SU-DHL-6 (cell line): ENCODE results near the gene OR2A25.

Experiments used
- EZH2phosphoT487 ChIP-seq: fragments of 200-600 bp; sonication (generic), shearing (Covaris generic); conservative IDR thresholded peaks from 2 replicates; pipeline ENCODE4 v1.6.1; 2018; ENCODE audit warnings: mild to moderate bottlenecking, antibody characterized with exemption, low read length, moderate library complexity, mixed read lengths
- TF ChIP-seq, protein P1 (sequence below): fragments of 200-600 bp; sonication (generic); IDR thresholded peaks from one replicate; pipeline ENCODE4 v1.5.1; 2017; ENCODE audit warnings: antibody characterized with exemption, mild to moderate bottlenecking, low read length, moderate library complexity; ENCODE audit not compliant: insufficient read depth, poor library complexity, severe bottlenecking

DNA sequence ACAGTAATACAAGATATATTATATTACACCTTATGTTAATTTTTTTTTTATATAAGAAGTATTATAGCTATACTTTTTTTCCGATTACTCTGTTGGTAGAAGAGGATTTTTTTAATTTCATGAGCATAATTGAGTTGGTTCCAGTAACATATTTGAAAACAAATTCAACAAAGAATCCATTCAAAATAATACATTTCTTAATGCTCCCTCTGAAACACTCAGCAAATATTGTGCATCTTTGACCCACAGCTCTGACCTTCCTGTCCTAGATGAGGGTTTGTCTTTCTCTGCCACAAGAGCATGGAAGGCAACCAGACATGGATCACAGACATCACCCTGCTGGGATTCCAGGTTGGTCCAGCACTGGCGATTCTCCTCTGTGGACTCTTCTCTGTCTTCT is 39.7 kb downstream of the OR2A25 start, which contains the start of gene OR2A2:
- TF ChIP-seq, protein P1, sequence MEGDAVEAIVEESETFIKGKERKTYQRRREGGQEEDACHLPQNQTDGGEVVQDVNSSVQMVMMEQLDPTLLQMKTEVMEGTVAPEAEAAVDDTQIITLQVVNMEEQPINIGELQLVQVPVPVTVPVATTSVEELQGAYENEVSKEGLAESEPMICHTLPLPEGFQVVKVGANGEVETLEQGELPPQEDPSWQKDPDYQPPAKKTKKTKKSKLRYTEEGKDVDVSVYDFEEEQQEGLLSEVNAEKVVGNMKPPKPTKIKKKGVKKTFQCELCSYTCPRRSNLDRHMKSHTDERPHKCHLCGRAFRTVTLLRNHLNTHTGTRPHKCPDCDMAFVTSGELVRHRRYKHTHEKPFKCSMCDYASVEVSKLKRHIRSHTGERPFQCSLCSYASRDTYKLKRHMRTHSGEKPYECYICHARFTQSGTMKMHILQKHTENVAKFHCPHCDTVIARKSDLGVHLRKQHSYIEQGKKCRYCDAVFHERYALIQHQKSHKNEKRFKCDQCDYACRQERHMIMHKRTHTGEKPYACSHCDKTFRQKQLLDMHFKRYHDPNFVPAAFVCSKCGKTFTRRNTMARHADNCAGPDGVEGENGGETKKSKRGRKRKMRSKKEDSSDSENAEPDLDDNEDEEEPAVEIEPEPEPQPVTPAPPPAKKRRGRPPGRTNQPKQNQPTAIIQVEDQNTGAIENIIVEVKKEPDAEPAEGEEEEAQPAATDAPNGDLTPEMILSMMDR, result no peak
- TF ChIP-seq EZH2phosphoT487, result no peak
